ENCODE measurements around the gene RNF2. TPM values are rescaled to one million over a fixed set of nuclear protein-coding genes. Genes with fewer than 3 reads are reported as not detected.
"Not testable (repeated sequence)": the region's sequence is repeated elsewhere in the genome, so short reads cannot be mapped to it uniquely, and the experiment has no call there.

Gene RNF2
- total RNA-seq (2013): 36.2 TPM
- polyA plus RNA-seq: 10 to 100 TPM; 15.5 to 25.2 (median 19.3) TPM
- 16.6 and 41.1 TPM in 2 replicates for polyA minus RNA-seq
- 30.3 to 127 (median 40.3) reads per million in 11 experiments for total RNA-seq

DNA sequence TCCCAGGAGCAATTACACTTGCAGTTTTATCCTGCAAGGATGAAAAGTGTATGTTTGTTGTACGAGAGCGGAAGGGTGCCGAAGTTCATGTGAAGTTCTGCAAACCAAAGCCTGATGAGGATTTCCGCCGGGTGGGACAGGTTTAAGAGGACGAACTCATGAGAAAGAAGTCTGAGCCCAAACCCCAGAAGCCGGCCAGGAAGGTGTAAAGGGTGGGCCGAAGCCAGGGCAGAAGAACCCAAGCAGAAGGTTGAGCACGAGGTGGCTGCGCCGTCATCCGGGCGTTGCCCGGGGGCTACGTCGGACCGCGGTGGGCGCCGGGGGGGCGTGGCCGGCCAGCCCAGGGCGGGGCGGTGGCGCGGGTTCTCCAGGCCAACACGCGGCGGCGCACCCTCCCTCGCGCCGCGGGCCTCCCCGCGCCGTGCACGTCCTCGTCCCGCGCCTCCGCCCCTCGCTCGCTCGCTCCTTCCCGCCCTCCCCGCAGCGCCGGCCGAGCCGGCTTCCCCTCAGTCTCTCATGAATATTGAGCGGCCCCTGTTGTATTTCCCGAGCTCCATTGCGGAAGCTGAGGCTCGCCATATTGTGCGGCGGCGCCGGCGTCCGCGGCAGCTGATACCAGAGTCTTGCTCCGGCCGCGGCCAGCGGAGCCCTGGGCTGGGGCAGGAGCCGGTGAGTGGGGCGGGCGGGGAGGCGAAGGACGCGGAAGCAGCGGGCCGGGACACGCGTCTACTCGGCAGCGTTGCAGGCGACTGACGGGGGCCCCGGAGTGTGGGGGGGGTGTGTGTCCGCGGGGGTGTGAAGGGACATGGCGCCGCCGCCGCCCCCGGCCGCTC is at the start of gene RNF2:
Gene RNF2, plus strand, starts transcription at position 578 of the 833 bp plus-strand sequence. CDS start 41,996 bp downstream, outside the sequence.
- peaks cover 0 to 2% (median 1%) of the 10 kb centered on the region in 3 donors for H3K27me3 Mint-ChIP-seq (ENCODE audit: low read depth in 3 of 3)
- peaks cover 4 to 7% of the 10 kb centered on the region in 2 donors for H3K36me3 Mint-ChIP-seq
- Histone ChIP-seq H3K9ac (ENCODE audit: insufficient read depth, low read length, poor library complexity, severe bottlenecking) (peak within 1 kb of the TSS; percentile 85), H3K9me3 (replicated peaks in 1 of 2; ENCODE audit: control insufficient read depth in 1 of 2, insufficient read depth in 1 of 2, low read length in 2 of 2) (no peaks in the 10 kb centered on the region), H4K20me1 (ENCODE audit: insufficient read depth, low read length) (peaks cover 36% of the 10 kb centered on the region), H2AFZ (ENCODE audit: insufficient read depth, low read depth, low read length, poor library complexity, severe bottlenecking) (peak within 1 kb of the TSS; percentile 84), H3K79me2 (ENCODE audit: insufficient read depth, low read length) (peaks cover 43% of the 10 kb centered on the region), H3K27me3 (ENCODE audit: control insufficient read depth in 2 of 2, insufficient read depth in 2 of 2, low read length in 2 of 2) (no peaks in the 10 kb centered on the region), H3K27ac (ENCODE audit: low read depth in 1 of 2, low read length in 2 of 2) (peak within 1 kb of the TSS; percentile 65 to 80), H3K4me3 (replicated peaks in 1 of 3; ENCODE audit: low read depth in 2 of 3, low read length in 3 of 3) (peak within 1 kb of the TSS; percentile 69 to 88 (median 88)), H3K36me3 (replicated peaks in 1 of 2; ENCODE audit: control insufficient read depth in 1 of 2, insufficient read depth in 2 of 2, low read length in 2 of 2) (no peaks in the 10 kb centered on the region), H3K4me2 (replicated peaks; ENCODE audit: extremely low read depth, low read length, poor library complexity, severe bottlenecking) (peak within 1 kb of the TSS; percentile 79), H3K4me1 (ENCODE audit: control insufficient read depth in 1 of 2, insufficient read depth in 2 of 2, low read length in 2 of 2) (peaks cover 22 to 37% of the 10 kb centered on the region in 2 donors)
- peak within 1 kb of the TSS; percentile 97 to 98 for H3K4me3 Mint-ChIP-seq
- peak within 1 kb of the TSS; percentile 83 to 94 (median 91) for H3K27ac Mint-ChIP-seq
- TF ChIP-seq, protein P1, sequence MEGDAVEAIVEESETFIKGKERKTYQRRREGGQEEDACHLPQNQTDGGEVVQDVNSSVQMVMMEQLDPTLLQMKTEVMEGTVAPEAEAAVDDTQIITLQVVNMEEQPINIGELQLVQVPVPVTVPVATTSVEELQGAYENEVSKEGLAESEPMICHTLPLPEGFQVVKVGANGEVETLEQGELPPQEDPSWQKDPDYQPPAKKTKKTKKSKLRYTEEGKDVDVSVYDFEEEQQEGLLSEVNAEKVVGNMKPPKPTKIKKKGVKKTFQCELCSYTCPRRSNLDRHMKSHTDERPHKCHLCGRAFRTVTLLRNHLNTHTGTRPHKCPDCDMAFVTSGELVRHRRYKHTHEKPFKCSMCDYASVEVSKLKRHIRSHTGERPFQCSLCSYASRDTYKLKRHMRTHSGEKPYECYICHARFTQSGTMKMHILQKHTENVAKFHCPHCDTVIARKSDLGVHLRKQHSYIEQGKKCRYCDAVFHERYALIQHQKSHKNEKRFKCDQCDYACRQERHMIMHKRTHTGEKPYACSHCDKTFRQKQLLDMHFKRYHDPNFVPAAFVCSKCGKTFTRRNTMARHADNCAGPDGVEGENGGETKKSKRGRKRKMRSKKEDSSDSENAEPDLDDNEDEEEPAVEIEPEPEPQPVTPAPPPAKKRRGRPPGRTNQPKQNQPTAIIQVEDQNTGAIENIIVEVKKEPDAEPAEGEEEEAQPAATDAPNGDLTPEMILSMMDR (IDR thresholded peaks at IDR 0.05): no peak
- WGBS (ENCODE audit: insufficient coverage): under 1% methylated on average over 84 of the region's 89 CpGs
- H3K9me3 Mint-ChIP-seq: peaks cover 0 to 3% (median 0%) of the 10 kb centered on the region in 7 donors
- H3K4me1 Mint-ChIP-seq: peaks cover 48% of the 10 kb centered on the region
- peak; percentile 77 to 80 (median 77) for DNase-seq
- intact Hi-C loops (cut with micrococcal nuclease): loop anchor here in 1 of 2 donors (5.0 kb wide), 1 partner anchor 112 kb away; the partner anchor contains the start of genes SWT1 and TRMT1L

DNA sequence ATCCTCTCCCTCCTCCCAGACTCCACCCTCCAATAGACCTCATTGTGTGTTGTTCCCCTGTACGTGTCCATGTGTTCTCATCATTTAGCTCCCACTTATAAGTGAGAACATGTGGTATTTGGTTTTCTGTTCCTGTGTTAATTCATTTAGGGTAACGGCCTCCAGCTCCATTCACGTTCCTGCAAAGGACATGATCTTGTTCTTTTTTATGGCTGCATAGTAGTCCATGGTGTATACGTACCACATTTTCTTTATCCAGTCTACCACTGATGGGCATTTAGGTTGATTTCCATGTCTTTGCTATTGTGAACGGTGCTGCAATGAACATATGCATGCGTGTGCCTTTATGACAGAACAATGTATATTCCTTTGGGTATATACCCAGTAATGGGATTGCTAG is 45.4 kb upstream of the RNF2 start:
- H3K36me3 Mint-ChIP-seq; H3K4me1 Mint-ChIP-seq; H3K27me3 Mint-ChIP-seq (ENCODE audit: low read depth in 3 of 3); H2AFZ ChIP-seq (ENCODE audit: insufficient read depth, low read depth, low read length, poor library complexity, severe bottlenecking); H3K79me2 ChIP-seq (ENCODE audit: insufficient read depth, low read length); H4K20me1 ChIP-seq (ENCODE audit: insufficient read depth, low read length); H3K4me3 Mint-ChIP-seq; H3K4me2 ChIP-seq (replicated peaks; ENCODE audit: extremely low read depth, low read length, poor library complexity, severe bottlenecking); H3K9ac ChIP-seq (ENCODE audit: insufficient read depth, low read length, poor library complexity, severe bottlenecking); DNase-seq; H3K4me1 ChIP-seq (ENCODE audit: control insufficient read depth in 1 of 2, insufficient read depth in 2 of 2, low read length in 2 of 2); H3K27ac Mint-ChIP-seq; H3K4me3 ChIP-seq (replicated peaks in 1 of 3; ENCODE audit: low read depth in 2 of 3, low read length in 3 of 3); H3K36me3 ChIP-seq (replicated peaks in 1 of 2; ENCODE audit: control insufficient read depth in 1 of 2, insufficient read depth in 2 of 2, low read length in 2 of 2); intact Hi-C loops (cut with micrococcal nuclease); H3K27ac ChIP-seq (ENCODE audit: low read depth in 1 of 2, low read length in 2 of 2); H3K27me3 ChIP-seq (ENCODE audit: control insufficient read depth in 2 of 2, insufficient read depth in 2 of 2, low read length in 2 of 2): not testable (repeated sequence)
- peaks cover 6 to 12% (median 9%) of the 10 kb centered on the region in 7 donors for H3K9me3 Mint-ChIP-seq
- WGBS (ENCODE audit: insufficient coverage): 100% methylated on average over 1 of the region's 6 CpGs
- H3K9me3 ChIP-seq (replicated peaks in 1 of 2; ENCODE audit: control insufficient read depth in 1 of 2, insufficient read depth in 1 of 2, low read length in 2 of 2): peaks cover 0 to 13% of the 10 kb centered on the region in 2 donors

DNA sequence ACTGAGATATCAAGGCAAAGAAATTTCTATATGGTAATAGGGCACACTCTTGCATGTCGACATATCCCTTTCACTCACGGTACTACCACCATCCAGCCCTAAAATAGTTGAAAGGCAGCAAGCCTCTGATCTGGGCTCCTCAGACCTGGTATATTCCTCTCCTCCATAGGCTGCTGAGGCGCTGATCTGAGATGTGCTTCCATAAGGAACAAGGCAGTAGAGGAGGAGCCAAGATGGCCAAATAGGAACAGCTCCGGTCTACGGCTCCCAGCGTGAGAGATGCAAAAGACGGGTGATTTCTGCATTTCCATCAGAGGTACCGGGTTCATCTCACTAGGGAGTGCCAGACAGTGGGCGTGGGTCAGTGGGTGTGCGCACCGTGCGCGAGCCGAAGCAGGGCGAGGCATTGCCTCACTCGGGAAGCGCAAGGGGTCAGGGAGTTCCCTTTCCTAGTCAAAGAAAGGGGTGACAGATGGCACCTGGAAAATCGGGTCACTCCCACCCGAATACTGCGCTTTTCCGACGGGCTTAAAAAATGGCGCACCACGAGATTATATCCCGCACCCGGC is 44.0 kb upstream of the RNF2 start:
- peaks cover 2 to 10% (median 5%) of the 10 kb centered on the region in 7 donors for H3K9me3 Mint-ChIP-seq
- H3K4me3 ChIP-seq (replicated peaks in 1 of 3; ENCODE audit: low read depth in 2 of 3, low read length in 3 of 3); H3K9me3 ChIP-seq (replicated peaks in 1 of 2; ENCODE audit: control insufficient read depth in 1 of 2, insufficient read depth in 1 of 2, low read length in 2 of 2); H2AFZ ChIP-seq (ENCODE audit: insufficient read depth, low read depth, low read length, poor library complexity, severe bottlenecking); H3K27ac ChIP-seq (ENCODE audit: low read depth in 1 of 2, low read length in 2 of 2); H3K27ac Mint-ChIP-seq; H3K36me3 ChIP-seq (replicated peaks in 1 of 2; ENCODE audit: control insufficient read depth in 1 of 2, insufficient read depth in 2 of 2, low read length in 2 of 2); H3K9ac ChIP-seq (ENCODE audit: insufficient read depth, low read length, poor library complexity, severe bottlenecking); H3K4me2 ChIP-seq (replicated peaks; ENCODE audit: extremely low read depth, low read length, poor library complexity, severe bottlenecking); H3K27me3 Mint-ChIP-seq (ENCODE audit: low read depth in 3 of 3); H3K4me1 ChIP-seq (ENCODE audit: control insufficient read depth in 1 of 2, insufficient read depth in 2 of 2, low read length in 2 of 2); intact Hi-C loops (cut with micrococcal nuclease); H4K20me1 ChIP-seq (ENCODE audit: insufficient read depth, low read length); H3K4me1 Mint-ChIP-seq; H3K36me3 Mint-ChIP-seq; DNase-seq; H3K27me3 ChIP-seq (ENCODE audit: control insufficient read depth in 2 of 2, insufficient read depth in 2 of 2, low read length in 2 of 2); H3K4me3 Mint-ChIP-seq; H3K79me2 ChIP-seq (ENCODE audit: insufficient read depth, low read length): not testable (repeated sequence)
- 100% methylated on average over 5 of the region's 26 CpGs for WGBS (ENCODE audit: insufficient coverage)
